Measurements from ENCODE around the gene STK17A. TPM values are rescaled to one million over a fixed set of nuclear protein-coding genes. Genes with fewer than 3 reads are reported as not detected.

STK17A gene
- total RNA-seq (2022; extraction: Qiagen RNA extraction): 21.7 to 24.5 TPM (median 23.5 TPM) in 5 replicates

DNA sequence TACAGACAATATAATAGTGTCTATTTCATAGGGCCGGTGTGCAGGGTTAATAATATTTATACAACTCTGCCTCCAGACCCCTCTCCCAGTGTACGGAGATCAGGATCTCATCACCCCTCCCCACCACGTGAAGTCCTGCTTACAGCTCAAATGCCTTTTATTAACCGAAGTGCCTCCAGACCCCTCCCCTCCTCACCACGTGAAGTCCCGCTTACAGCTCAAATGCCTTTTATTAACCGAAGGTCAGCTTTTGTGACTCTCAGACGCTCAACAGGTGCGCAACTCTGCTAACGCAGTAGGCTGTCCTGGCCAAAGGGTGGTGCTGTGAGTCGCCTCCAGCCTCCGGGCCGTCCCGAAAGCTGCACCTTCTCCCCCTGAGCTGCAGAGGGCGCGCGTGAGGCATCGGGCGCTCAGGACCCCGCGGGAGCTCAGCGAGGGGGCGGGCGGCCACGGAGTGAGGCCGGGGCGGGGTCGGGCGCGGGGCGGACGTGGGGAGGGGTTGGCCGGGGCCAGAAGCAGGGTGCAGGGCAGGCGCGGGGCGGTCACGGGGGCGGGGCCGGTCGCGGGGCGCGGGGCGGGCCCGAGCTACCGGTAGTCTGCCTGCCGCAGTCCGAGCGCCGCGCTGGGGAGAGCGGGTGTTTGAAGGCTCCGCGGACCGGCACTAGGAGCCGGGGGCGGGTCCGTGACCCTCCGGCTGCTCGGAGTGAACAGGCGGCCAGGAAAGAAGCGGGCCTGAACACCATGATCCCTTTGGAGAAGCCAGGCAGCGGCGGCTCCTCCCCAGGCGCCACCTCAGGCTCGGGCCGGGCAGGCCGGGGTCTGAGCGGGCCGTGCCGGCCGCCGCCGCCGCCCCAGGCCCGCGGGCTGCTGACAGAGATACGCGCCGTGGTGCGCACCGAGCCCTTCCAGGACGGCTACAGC lies at the start of gene STK17A:
Gene STK17A, plus strand, starts transcription at position 606 of the 921 bp plus-strand sequence. Its CDS starts 136 bp downstream, at position 742.

Other genes with a start within 250 kb of the STK17A start
- gene COA1, start 146.4 kb downstream of the STK17A start, total RNA-seq (2022; extraction: Qiagen RNA extraction): 84.7 to 92.8 TPM (median 87.8 TPM) in 5 replicates
- 63.7 to 90.7 TPM (median 67.6 TPM) in 5 replicates for gene BLVRA, start 175.6 kb downstream of the STK17A start, total RNA-seq (2022; extraction: Qiagen RNA extraction)